RCC 7860 (cell line): ENCODE measurements around the gene RNF14.

Source experiments
- DNase-seq: peaks from one replicate; pipeline ENCODE4 v3.0.0-alpha.2; 2015; ENCODE audit warnings: low spot score
- FAIRE-seq: peaks from 2 replicates; lab custom pipeline; 2012; peaks lifted over from hg19 to GRCh38; lab: Jason Lieb, UNC

RNF14 gene

DNA sequence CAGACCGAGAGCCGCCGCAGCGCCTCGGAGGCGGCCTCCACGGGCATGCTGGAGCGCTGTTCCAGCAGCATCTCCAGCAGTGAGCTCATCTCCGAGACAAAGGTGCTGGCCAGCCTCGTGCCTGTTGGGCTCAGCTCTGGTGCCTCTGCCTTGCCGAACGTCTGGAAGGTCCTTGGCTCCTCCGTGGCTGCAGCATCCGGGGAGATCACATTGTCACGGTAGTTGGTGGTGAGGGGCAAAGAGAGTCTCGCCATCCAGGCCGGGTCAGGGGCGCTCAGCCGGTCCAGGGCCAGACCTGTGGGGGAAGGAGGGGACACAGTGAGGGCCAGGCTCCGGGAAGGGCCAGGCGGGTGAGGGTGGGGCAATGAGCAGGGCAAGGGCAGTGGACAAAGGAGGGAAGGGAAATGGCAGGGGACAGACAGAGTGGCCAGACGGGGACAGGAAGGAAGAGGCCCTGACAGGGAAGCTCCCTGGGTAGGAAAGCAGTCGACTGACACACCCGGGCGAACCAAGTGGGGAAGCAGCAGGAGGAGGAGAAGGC lies 23.3 kb upstream of the RNF14 start:
- FAIRE-seq (no peak), DNase-seq (no peak)

DNA sequence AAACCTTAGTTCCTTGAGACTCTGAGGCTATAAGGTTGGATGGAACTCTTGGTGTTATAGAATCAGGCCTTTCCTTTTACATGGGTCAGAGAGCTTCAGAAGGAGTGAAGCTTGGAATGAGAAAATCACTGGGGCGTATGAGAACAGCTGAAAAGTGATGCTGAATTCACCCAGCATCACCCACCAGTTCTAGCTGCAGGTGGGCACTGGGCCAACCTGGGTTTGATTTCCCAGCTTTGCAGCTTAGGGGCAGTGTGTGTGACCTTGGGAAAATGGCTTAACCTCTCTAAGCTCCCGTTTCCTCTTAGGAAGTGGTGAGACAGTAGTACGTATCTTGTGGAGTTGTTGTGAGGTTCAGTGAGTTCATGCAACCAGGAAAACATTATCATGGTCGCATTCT lies 21.6 kb upstream of the RNF14 start:
- FAIRE-seq: no peak
- no peak for DNase-seq

DNA sequence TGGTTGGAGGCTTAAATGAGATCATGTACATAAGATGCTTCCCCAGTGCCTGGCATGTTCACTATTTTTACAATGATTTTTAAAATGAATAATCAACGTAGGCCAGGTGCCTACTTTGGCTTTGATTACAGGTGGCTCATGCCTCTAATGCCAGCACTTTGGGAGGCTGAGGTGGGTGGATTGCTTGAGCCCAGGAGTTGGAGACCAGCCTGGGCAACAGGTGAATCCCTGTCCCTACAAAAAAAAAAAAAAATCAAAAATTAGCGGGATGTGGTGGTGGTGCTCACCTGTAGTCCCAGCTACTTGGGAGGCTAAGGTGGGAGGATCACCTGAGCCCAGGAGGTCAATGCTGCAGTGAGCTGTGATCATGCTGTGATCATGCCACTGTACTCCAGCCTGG lies 20.1 kb upstream of the RNF14 start:
- FAIRE-seq (no peak), DNase-seq (no peak)

DNA sequence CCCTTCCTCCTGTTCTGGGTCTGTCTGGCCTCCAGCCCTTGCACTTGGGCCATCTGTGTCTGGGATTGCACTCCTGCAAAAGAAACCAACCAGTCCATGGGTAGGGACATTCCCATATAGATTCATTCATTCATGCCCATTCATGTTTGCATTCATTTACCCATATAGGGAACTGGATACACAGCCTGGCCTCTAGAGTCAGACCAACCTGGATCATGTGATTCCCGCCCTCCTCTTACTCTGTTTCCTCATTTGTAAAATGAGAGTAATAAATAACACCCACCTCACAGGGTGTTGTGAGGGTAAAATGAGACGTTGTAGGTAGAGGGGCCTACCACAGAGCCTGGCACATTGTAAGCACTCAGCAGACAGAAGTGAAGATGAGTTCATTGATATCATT lies 19.4 kb upstream of the RNF14 start:
- FAIRE-seq: no peak
- no peak for DNase-seq

DNA sequence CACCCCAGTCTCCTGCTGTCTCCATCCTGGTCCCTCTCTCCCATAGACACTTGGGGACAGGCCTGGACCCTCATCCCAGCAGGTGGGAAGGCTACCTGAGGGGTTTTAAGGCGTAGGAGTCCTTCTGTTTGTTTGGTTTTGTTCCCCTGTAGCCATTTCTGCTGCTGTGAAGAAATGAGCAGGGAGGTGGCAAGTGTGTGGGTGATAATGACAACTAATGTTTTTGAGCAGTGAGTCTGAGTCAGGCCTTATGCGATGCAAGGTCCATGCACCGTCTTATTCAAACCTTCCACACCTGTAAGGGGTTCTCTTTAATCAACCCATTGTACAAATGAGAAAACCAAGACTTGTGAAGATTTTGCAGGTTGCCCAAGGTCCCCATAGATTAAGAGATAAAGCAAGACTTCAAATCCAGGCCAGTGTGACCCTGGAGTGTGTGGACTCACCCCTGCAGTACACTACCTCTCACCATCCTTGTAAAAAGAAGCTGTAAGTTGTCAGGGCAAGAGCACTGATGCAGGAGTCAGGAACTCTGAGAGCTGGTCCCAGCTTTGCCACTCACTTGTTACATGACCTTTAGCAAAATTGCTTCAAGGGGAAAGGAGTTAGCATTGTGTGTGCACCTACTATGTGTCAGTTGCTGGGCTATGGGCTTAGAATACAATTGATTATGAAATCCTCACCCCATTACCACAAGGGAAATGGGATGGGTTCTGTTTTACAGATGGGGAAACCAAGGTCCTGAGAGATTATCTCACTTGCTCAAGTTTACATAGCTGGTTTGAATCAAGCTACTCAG lies 18.5 kb upstream of the RNF14 start:
- FAIRE-seq: no peak
- DNase-seq: no peak

DNA sequence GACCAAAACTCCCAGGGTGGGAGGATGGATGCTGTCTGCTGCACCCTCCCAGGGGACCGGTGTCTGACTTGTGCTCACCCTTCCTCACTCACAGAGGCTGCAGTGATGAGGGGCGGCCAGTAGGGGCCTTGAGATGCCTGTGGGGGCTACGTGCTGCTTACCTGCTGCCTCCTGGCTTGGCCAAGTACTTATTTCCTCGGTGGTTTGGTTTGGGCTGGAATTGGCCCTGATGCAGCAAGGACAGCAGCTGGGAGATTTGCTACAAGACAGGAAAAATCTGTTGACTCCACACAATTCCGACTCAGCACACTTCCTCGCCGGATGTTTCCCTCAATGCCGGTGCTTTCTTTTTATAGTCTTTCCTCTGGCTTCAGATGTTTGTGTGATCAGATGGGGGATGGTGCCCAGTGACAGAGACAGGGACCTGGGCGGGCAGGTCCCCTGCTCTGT lies 17.5 kb upstream of the RNF14 start:
- no peak for DNase-seq

DNA sequence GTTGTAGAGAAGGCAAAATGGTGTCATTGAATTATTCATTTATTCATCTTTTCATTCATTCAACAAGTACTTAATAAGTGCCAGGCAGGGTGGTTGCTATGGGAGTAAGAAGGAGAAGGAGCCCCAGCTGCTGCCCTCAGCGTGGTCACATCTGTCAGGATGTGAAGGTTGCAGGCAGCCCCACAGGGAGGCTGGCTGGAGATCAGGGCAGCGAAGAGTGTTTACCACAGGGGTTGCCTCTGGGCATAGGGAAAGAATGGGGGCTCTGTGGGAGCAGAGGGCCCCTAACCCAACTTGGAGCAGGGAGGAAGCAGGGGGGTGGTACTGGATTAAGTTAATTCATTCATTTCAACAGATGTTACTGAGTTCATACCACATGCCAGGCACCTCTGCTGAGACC lies 16.9 kb upstream of the RNF14 start:
- FAIRE-seq (no peak), DNase-seq (no peak)

More for the DNA sequence above, 17.5 kb upstream of the RNF14 start:
- no peak for FAIRE-seq

DNA sequence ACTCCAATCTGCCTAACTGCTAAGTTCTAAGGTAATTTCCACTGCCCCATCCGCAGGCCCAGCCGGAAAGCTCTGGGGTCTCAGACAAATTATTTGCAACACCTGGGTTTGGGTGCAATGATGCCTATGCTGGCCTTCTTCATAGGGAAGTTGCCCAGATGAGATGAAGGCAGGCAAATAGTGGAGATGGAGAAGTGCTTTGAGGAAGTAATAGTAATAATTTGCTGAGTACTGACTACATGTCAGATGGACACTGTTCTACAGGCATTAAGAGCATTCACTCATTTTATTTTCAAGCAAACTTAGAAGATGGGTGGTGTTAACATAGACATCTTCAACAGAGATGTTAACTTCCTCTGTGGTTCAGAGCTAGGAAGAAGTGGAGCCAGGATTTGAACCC lies 14.7 kb upstream of the RNF14 start:
- DNase-seq: no peak
- no peak for FAIRE-seq

DNA sequence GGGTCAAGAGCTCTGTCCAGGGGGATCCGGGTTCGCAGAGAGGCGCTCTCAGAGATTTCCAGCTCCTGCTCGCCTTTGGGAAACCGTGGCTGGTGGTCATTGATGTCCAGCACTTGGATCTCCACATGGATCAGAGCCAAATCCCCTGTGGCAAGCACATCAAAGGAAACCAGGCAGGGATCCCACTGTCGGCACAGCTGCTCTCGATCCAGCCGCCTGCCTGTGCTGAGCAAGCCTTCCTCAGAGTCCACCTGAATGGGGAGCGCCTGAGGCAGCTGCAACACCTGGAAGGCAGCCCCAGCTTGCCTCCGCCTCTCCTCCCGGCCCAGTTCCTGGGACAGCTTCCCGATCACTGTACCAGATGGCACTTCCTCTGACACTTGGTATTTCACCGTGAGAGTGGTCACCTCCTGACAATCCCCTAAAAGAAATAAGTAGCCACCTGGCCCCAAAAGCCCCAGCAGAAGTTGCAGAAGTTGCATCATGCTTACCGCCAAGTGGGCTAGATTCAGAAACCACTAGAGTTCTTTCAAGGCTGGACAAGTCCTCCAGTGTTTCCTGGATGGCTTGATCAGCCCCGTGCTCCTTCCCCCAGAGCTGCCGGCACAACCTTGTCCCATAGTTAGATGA lies 11.4 kb upstream of the RNF14 start:
- DNase-seq: no peak
- FAIRE-seq: no peak

DNA sequence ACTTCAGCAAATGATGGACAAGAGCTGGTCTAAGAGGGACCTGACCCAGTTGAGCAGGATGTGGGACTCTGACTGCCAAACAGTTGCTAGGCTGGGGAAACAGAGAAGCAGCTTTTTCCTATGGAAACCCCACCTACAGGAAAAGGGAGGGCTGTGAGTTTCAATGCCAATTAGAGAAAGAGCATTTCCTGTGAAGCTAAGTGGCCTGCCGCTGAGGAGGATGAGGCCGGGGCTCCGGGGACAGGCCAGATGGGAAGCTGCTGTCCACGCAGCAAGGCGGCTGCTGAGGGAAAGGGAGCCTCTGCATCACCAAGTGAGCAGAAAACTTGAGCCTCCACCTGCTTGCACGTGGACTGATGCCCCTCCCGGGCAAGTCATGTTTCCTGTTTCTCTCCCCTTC lies 10.8 kb upstream of the RNF14 start, which contains the start of gene PCDH12:
Gene PCDH12 (minus strand): TSS at position 90 of the 400 bp plus-strand sequence. CDS start 351 bp downstream, outside the sequence.
- no peak for DNase-seq

DNA sequence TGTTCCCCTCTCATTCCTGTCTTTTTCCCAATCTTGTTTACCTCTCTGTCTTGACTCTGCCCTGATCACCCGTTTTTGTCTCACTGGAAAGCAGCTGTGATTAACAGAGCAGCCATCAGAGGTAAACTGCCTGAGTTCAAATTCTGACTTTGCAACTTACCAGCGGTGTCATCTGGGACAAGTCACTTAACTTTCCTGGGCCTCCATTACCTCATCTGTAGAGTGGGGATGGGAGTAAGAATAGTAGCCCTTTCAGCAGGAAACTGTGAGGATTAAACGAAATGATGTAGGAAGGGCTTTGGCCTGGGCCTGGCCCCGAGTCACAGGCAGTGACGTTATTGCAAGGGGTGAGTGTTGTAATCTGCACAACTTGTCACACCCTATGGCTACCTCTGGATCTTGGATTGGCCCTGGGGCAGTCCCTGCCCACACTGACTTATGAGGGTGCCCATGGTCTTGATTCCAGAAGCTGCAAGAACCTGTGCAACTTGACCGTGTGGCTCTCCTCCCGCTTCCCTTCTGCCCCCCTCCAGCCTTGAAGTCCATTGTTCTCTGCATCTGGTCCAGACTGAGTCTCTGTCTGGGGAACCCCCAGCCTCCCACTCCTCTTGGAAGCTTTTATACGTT lies 10.2 kb upstream of the RNF14 start:
- FAIRE-seq (no peak), DNase-seq (no peak)

More for the DNA sequence above, 10.8 kb upstream of the RNF14 start, which contains the start of gene PCDH12:
- no peak for FAIRE-seq

DNA sequence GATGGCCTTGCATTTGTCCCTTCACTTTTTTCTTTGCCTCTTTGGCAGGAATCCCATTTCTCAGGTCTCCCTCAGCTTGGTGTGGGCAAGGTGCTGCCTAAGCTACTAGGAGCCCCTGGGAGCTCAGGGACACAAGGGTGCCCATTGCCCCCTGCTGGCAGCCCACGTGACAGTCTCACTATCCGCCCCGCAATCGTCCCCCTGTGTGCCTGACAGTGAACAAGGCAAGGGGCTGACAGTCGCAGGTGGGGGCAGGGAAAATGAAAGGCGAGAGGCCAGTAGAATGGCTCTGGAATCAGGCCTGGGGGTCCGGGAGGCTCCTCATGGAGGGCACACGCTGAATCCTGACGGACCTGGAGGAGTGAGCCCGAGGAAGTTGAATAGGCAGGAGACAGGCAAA lies 8.9 kb upstream of the RNF14 start:
- DNase-seq: no peak
- no peak for FAIRE-seq

DNA sequence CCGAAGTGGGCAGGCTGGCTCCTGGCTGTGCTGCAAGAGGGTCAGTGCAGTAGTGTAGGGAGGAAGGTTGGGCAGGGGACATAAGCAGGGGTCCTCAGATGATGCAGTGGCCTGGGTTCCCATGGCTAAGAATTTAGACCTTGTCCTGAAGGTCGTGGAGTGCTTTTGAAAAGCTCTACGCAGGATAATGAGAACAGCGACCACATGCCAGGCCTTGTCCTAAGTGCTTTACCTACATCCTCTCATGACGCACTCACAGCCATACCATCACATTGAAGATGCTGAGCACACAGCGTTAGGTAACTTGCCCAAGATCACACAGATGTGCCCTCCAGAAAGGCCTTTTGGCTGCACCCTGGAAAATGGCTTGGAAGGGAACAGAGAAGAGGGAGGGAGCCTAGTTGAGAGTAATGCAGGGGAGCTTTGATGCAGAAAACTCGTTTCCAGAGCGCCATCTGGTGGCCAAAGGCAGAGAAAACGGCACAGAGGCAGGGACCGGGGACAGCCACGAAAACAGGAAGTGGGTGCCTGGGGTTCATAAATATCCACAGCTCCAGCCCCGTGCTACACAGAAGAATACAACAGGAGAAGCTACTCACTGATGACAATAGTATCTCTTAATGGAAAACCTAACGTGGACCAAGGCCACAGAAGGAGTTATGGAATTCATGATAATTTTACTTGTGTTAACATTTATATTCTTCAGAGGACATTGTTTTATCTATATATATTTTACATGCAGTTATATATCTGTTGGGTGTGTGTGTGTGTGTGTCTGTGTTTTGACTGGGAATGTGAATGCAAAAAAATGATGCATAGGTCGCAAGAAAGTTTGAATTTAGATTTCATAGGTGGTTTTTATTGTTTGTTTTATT lies 8.2 kb upstream of the RNF14 start:
- DNase-seq (peak; percentile 66), FAIRE-seq (peak; percentile 33)

DNA sequence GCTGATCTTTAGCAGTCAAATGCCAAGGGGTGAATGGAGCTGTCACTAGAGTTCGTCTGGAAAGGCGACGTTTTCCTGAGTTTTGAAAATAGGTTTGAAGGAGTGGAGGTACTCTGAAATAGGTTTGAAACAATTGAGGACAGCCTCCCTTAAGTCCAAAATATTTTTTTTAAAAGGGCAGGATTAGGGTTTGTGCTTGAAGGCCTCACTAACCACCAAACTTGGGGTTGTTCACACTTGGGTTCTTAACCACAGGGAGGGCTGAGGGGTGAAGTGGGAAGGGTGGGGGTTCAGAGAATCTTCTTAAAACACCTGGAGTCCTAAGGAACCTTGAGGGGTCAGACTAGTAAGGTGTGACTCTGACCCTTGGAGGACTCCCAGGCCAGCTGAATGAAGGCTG lies 7.4 kb upstream of the RNF14 start:
- no peak for FAIRE-seq
- no peak for DNase-seq

DNA sequence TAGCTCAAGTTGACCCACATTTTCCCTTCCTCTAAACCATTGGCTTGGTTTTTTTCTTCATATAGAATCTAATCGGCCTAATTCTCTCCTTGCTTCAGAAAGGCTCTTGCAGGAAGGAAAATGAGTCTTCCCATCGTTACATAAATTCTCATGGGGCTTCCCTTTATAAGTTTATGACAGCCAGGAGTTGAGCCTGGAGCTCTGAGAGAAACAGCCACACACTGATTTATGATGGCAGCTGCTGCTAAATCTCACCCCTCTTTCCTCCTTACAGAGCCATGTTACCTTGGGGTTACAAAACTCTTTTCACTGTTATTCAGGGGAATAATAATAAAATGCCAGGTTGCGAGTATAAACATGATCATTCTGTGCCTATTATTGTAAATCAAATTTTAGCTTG lies 5.2 kb upstream of the RNF14 start:
- DNase-seq (no peak), FAIRE-seq (no peak)

DNA sequence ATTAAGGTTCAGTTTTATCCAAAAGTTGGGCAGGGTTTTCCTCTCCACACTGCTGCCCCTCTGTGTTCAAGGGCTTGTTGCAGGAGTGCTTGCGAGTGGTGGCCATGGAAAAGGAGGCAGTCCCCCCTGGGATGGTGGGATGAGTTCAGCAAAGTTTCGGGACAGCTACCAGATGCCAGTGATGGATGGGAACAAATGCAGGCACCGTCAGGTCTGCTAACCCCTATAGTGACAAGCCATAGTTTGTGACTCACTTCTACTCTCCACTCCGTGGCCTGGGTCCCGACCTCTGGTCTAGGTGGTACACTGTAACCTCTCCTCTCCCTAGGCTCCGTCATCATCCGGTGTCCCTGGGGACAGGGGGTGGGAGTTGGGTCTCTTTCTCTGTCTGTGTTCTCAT lies 3.8 kb upstream of the RNF14 start:
- no peak for FAIRE-seq
- no peak for DNase-seq

DNA sequence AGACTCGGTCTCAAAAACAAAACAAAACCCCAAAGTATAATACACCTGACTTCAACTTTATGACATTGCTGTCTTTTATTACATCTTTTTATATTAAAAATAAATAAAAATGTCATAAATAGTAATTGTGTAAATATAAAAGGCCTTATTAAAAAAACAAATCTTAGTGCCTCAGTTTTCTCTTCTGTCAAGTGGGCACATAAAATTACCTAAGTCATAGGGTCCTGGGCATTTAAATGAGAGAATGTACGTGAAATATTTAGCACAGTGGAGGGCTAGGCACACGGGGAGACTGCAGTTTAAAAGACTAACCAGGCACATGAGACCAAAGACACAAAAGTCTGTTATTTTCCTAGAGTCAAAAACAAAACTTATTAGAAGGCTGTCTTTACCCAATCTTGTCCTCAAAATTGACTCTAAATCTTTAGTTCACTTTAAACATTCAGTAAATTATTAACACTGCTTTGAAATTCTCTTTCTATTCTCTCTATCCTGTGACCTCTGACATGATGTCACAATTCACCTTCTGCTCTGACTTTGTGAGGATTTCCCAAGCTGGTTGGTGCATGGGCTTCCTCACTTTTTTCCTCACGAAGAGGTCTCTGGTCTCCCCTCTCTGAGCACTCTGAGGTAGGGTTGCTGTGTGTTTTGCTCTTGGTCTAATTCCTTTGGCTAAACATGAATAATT lies 2.5 kb upstream of the RNF14 start:
- DNase-seq: no peak
- no peak for FAIRE-seq

DNA sequence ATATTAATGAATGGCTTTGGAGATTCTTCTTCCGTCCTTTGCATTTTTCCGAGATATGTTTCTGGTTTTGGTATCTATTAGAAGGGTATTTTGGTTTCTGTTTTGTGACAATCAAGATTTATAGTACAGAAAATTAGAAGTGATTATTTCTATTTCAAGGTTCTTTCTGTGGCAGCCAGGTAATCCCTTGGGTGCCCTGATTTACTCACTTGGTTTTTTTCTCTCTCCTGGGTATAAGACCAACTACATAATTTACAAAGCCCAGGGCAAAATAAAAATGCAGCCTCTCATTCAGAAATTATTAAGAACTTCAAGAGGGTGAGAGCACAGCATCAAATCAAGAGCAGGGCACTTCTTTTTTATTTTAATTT lies 2.0 kb upstream of the RNF14 start:
- FAIRE-seq (no peak), DNase-seq (no peak)

DNA sequence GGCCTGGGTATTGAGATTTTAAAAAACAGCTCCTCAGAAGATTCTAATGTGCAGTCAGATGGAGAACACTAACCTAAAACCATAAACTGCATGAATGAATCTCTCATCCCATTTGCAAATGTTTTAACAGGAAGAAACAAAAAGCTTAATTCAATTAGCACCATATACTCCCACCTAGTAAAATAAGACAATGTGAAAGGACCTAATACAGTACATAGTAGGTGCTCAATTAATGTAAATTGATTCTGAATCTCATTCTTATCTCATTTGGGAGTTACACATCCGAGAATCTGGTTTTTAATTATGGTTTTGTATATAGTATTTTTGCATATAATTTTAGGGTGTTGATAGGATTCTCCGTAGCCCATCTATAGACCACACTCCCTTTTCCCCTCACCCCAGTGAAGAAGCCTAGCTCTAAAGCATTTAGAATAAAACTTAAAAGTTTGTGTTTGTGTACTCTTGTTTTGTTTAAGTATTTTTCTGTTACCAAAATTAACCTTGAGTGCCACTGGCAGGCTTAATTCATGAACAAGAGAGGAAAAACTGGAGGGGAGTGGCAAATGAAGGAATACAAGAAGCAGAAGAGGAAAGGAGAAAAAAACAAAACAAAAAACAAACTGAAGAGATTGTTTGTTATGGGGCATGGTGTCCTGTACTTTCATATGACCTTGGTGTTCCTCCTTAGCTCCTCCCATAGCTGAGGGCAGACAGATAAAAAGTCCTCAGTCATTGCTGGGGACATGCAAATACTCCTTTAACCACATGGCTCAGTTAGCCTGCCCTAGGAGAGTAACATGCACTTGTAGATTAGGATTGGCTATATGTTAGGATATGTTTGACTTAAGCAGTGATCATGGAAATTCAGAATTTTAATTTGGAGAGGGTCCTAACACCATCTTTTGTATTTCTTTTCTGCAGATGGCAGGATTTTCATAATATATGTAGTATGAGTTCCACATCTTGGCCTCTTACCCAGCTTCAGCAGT lies 1.2 kb downstream of the RNF14 start:
- peak; percentile 60 for FAIRE-seq
- peak; percentile 31 for DNase-seq
